HepG2 (cell line): ENCODE data around the gene IL1RAP. TPM values are rescaled to one million over a fixed set of nuclear protein-coding genes. Genes with fewer than 3 reads are reported as not detected.

Source experiments
- ATAC-seq: fragments of 200-7000 bp; cut with Tn5 transposase; 3 replicates; pipeline ENCODE4 v1.9.1; 2020; ENCODE audit warnings: mild to moderate bottlenecking, moderate library complexity
- BruUV-seq: library from RNA; stranded (reverse); fragments of 400-500 nt; replicated peaks from 2 replicates; lab custom pipeline; 2021; lab: Mats Ljungman, UMichigan
- CTCF ChIA-PET: fragments of 300-600 bp; formaldehyde crosslinking; extraction: SDS; loops from one replicate; lab custom pipeline; 2021; ENCODE audit warnings: low total read pairs, inconsistent platforms, low intra/inter-chr PET ratio; lab: Yijun Ruan, JAX
- POLR2A ChIA-PET: fragments of 350-600 bp; sonication (Branson Sonifier 250); formaldehyde crosslinking; loops from one replicate; lab custom pipeline; 2020; ENCODE audit warnings: antibody characterized with exemption, inconsistent platforms; lab: Yijun Ruan, JAX
- DNase-seq: peaks from one replicate; pipeline ENCODE4 v3.0.0-alpha.2; 2015; ENCODE audit warnings: low spot score
- FAIRE-seq: peaks from 3 replicates; lab custom pipeline; 2011; peaks lifted over from hg19 to GRCh38; lab: Jason Lieb, UNC
- H2AFZ ChIP-seq: one replicate; pipeline ENCODE4 v1.6.1; 2011; ENCODE audit warnings: low read length, inconsistent platforms
- H3K27ac ChIP-seq: fragments of 300-600 bp; 3 replicates; pipeline ENCODE4 v1.8.0; 2011; ENCODE audit warnings: mixed run types, mild to moderate bottlenecking, mixed read lengths, low read length, inconsistent platforms; ENCODE audit not compliant: insufficient read depth; ENCODE audit errors: extremely low read length
- H3K27me3 ChIP-seq, 2 experiments: fragments of 200-600 bp in 1 of 2; 2 replicates in 1 of 2; 3 replicates in 1 of 2; pipeline versions ENCODE4 v1.6.0 to v1.8.0; 2011; ENCODE audit warnings: low read length in 2 of 2, mild to moderate bottlenecking in 2 of 2, moderate library complexity in 2 of 2, inconsistent platforms in 1 of 2; ENCODE audit not compliant: insufficient read depth in 2 of 2, control insufficient read depth in 1 of 2
- H3K36me3 ChIP-seq, 2 experiments: fragments of 200-600 bp in 1 of 2; replicated peaks in 1 of 2; 2 replicates in 1 of 2; 3 replicates in 1 of 2; pipeline versions ENCODE4 v1.5.1 to v1.8.0; 2011; ENCODE audit warnings: low read length in 2 of 2, inconsistent platforms in 1 of 2; ENCODE audit not compliant: insufficient read depth in 2 of 2, control insufficient read depth in 1 of 2
- H3K4me1 ChIP-seq: 2 replicates; pipeline ENCODE4 v1.5.1; 2012; ENCODE audit warnings: low read length, inconsistent platforms; ENCODE audit not compliant: insufficient read depth
- H3K4me2 ChIP-seq: 2 replicates; pipeline ENCODE4 v1.6.0; 2011; ENCODE audit warnings: low read depth, low read length, inconsistent platforms
- H3K4me3 ChIP-seq, 3 experiments: fragments of 200-600 bp in 1 of 3; sonication (generic), shearing (Covaris generic) in 1 of 3; replicated peaks in 1 of 3; 2 replicates each; pipeline ENCODE4 v1.5.1; 2011 to 2016; ENCODE audit warnings: low read length in 3 of 3, inconsistent platforms in 2 of 3, low read depth in 2 of 3, mild to moderate bottlenecking in 2 of 3, control low read depth in 1 of 3, mixed read lengths in 1 of 3; ENCODE audit not compliant: insufficient read depth in 1 of 3
- H3K79me2 ChIP-seq: one replicate; pipeline ENCODE4 v1.6.1; 2011; ENCODE audit warnings: low read length, inconsistent platforms; ENCODE audit not compliant: insufficient read depth
- H3K9ac ChIP-seq: 2 replicates; pipeline ENCODE4 v1.6.0; 2011; ENCODE audit warnings: mild to moderate bottlenecking, low read depth, low read length, inconsistent platforms; ENCODE audit not compliant: insufficient read depth
- H3K9me3 ChIP-seq: 2 replicates; pipeline ENCODE4 v1.5.1; 2012; ENCODE audit warnings: mild to moderate bottlenecking, low read length
- H4K20me1 ChIP-seq: 2 replicates; pipeline ENCODE4 v1.6.0; 2011; ENCODE audit warnings: inconsistent platforms, mild to moderate bottlenecking, low read length, moderate library complexity; ENCODE audit not compliant: insufficient read depth
- ATF7 ChIP-seq, 2 experiments: fragments of 450-650 bp in 1 of 2; sonication (generic) in 1 of 2; formaldehyde crosslinking in 1 of 2; IDR thresholded peaks; 2 replicates each; pipeline versions ENCODE4 v1.4.0 to v1.6.1; 2016 to 2020; ENCODE audit warnings: antibody characterized with exemption in 1 of 2, mild to moderate bottlenecking in 1 of 2, missing genetic modification reagents in 1 of 2
- CREB1 ChIP-seq, 2 experiments: fragments of 450-650 bp in 1 of 2; IDR thresholded peaks; 2 replicates each; pipeline ENCODE4 v1.6.1; 2016 to 2017; ENCODE audit warnings: control low read depth in 1 of 2, mild to moderate bottlenecking in 1 of 2, missing compliant biosample characterization in 1 of 2, missing genetic modification characterization in 1 of 2
- CTCF ChIP-seq: sonication (generic); formaldehyde crosslinking; IDR thresholded peaks from 2 replicates; pipeline ENCODE4 v1.5.0; 2020; ENCODE audit warnings: mild to moderate bottlenecking, missing genetic modification reagents, moderate library complexity
- RERE ChIP-seq: IDR thresholded peaks from 2 replicates; pipeline ENCODE4 v1.6.1; 2016; ENCODE audit warnings: low read depth, missing genetic modification reagents, missing compliant biosample characterization
- ZNF34 ChIP-seq: sonication (generic); formaldehyde crosslinking; IDR thresholded peaks from 2 replicates; pipeline ENCODE4 v1.4.0; 2020; ENCODE audit warnings: mild to moderate bottlenecking, missing genetic modification reagents, borderline replicate concordance
- ZNF543 ChIP-seq: sonication (generic); formaldehyde crosslinking; IDR thresholded peaks from 2 replicates; pipeline ENCODE4 v1.4.0; 2020; ENCODE audit warnings: mild to moderate bottlenecking, missing genetic modification reagents
- ZNF547 ChIP-seq: sonication (generic); formaldehyde crosslinking; IDR thresholded peaks from 2 replicates; pipeline ENCODE4 v1.5.1; 2020; ENCODE audit warnings: mild to moderate bottlenecking, missing genetic modification reagents
- WGBS: methylation state at CpG from one replicate; pipeline ENCODE4 v1.1.6; 2017; ENCODE audit warnings: low lambda C conversion rate; 5-methylcytosine and 5-hydroxymethylcytosine counted together
- in situ Hi-C: cut with HindIII; loops from 2 replicates; pipeline ENCODE4 v1.10.0; 2017; ENCODE audit warnings: low pct_unique_long_range_greater_than_20kb; ENCODE audit not compliant: extremely low pct_ligation_motif_present
- intact Hi-C: fragments of 100-400 bp; cut with micrococcal nuclease; formaldehyde crosslinking; loops from one replicate; pipeline ENCODE4 v1.10.0; 2022; ENCODE audit not compliant: unreplicated experiment
- polyA plus RNA-seq, 8 experiments: library from polyadenylated mRNA; depleted of rRNA in 3 of 8; stranded (reverse) in 7 of 8; unstranded in 1 of 8; fragments of >200 nt; fragmentation: Illumina TruSeq in 4 of 8; extraction: Trizol in 4 of 8; gene quantifications; 2 replicates each; pipeline versions ENCODE4 v1.2.1 to v1.2.3, GENCODE V29; 2011 to 2016; ENCODE audit warnings: low read depth in 4 of 8, missing spikeins in 1 of 8, mixed read lengths in 1 of 8; ENCODE audit not compliant: insufficient read depth in 1 of 8
- total RNA-seq, 5 experiments: library from RNA; depleted of rRNA; stranded (reverse); fragments of >200 nt; fragmentation: Illumina TruSeq; extraction: Trizol; gene quantifications; 2 replicates each; pipeline ENCODE4 v1.2.3, GENCODE V29; 2016; ENCODE audit warnings: low read depth in 1 of 5
- TF ChIP-seq, protein P1 (sequence below), 2 experiments: IDR thresholded peaks; 2 replicates each; pipeline ENCODE4 v1.6.1; 2011 to 2012; ENCODE audit warnings: low read length in 2 of 2, borderline replicate concordance in 1 of 2, low read depth in 1 of 2, mild to moderate bottlenecking in 1 of 2, moderate library complexity in 1 of 2

Gene IL1RAP
- total and polyA plus RNA-seq, 2 of the 13 experiments (the other 11 are each of a cell fraction or from before 2014, with no cell fraction given): 18.3 to 54.9 TPM

DNA sequence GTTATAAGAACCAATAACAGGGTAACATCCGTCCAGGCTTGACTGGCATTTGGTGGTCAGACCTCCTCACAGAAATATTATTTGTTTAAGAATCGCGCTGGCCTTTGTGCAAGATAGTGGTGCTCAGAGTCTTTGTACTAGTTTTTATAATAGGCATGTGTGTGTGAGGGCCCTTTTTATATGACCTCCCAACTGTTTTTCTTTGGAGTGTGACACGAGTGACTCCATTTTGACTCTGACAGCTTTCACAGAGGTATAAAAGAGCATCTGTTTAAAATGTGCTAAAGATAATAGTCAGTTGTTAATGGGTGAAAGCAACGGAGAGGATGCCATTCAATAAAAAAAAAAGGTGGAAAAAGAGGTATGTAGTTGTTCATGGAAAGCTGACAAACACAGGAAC lies 110.4 kb downstream of the IL1RAP start (continued):
- TF ChIP-seq CTCF (CRISPR knock-in tag): no peak
- TF ChIP-seq ZNF543: no peak
- no peak for TF ChIP-seq RERE (CRISPR knock-in tag)
- TF ChIP-seq, all 625 proteins: peak for 0

DNA sequence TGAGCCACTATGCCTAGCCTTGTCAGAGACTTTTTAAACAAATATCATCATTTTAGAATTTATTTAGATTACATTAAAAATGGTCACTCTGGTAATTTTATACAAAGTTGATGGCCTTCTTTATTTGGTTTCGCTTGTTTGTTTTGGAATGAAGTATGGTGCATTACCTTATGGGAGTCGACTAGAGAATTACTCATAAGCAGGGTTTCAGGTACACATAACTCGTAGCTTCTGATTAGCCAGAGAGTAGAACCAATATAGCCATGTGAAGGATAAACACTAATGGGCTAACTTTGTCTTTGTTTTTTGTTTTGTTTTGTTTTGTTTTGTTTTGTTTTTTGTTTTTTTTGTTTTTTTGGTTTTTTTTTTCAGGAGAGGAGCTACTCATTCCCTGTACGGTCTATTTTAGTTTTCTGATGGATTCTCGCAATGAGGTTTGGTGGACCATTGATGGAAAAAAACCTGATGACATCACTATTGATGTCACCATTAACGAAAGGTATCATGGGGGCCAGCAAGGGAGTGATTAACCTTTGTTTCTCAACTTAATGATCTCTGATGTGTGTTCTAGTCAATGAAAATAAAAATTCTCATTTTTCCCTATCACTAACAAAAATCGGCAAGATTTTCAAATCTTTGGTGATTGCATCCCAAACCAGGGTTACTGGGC lies 113.2 kb downstream of the IL1RAP start:
- in situ Hi-C loops: no loop called here
- H3K9me3 ChIP-seq: no peaks in the 10 kb centered on the region
- TF ChIP-seq, protein P1, sequence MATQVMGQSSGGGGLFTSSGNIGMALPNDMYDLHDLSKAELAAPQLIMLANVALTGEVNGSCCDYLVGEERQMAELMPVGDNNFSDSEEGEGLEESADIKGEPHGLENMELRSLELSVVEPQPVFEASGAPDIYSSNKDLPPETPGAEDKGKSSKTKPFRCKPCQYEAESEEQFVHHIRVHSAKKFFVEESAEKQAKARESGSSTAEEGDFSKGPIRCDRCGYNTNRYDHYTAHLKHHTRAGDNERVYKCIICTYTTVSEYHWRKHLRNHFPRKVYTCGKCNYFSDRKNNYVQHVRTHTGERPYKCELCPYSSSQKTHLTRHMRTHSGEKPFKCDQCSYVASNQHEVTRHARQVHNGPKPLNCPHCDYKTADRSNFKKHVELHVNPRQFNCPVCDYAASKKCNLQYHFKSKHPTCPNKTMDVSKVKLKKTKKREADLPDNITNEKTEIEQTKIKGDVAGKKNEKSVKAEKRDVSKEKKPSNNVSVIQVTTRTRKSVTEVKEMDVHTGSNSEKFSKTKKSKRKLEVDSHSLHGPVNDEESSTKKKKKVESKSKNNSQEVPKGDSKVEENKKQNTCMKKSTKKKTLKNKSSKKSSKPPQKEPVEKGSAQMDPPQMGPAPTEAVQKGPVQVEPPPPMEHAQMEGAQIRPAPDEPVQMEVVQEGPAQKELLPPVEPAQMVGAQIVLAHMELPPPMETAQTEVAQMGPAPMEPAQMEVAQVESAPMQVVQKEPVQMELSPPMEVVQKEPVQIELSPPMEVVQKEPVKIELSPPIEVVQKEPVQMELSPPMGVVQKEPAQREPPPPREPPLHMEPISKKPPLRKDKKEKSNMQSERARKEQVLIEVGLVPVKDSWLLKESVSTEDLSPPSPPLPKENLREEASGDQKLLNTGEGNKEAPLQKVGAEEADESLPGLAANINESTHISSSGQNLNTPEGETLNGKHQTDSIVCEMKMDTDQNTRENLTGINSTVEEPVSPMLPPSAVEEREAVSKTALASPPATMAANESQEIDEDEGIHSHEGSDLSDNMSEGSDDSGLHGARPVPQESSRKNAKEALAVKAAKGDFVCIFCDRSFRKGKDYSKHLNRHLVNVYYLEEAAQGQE (IDR thresholded peaks at IDR 0.05; ENCODE audit: borderline replicate concordance in 1 of 2, low read depth in 1 of 2, low read length in 2 of 2): no peak
- peak; percentile 73 for TF ChIP-seq CREB1 (IDR thresholded peaks at IDR 0.05)
- TF ChIP-seq CREB1 (CRISPR knock-in tag; IDR thresholded peaks at IDR 0.05): no peak
- peak; percentile 83 for TF ChIP-seq ATF7 (IDR thresholded peaks at IDR 0.05)
- no peak for TF ChIP-seq ATF7 (CRISPR knock-in tag; IDR thresholded peaks at IDR 0.05)
- TF ChIP-seq ZNF34 (CRISPR knock-in tag): no peak
- no peak for TF ChIP-seq ZNF547 (CRISPR knock-in tag)
- TF ChIP-seq, all 625 proteins: peak for 2
- no peak for FAIRE-seq
- no peak overlapping the region for H3K9ac ChIP-seq
- WGBS: 91% methylated on average over 7 of the region's 7 CpGs
- no peak overlapping the region for H3K27ac ChIP-seq
- H2AFZ ChIP-seq: no peak overlapping the region
- peaks cover 4 to 50% of the 10 kb centered on the region in 2 experiments; a peak in 3 of 5 replicates for H3K36me3 ChIP-seq
- intact Hi-C loops: no loop called here
- no TSS peak for BruUV-seq
- ChIA-PET CTCF (no interaction called here), POLR2A (no interaction called here)
- no peak overlapping the region for H3K4me2 ChIP-seq
- H3K4me3 ChIP-seq: no peak overlapping the region
- H3K27me3 ChIP-seq: no peaks in the 10 kb centered on the region; a peak in 1 of 5 replicates
- DNase-seq: no peak
- H3K79me2 ChIP-seq: no peaks in the 10 kb centered on the region
- ATAC-seq: no peak
- H4K20me1 ChIP-seq: no peaks in the 10 kb centered on the region
- H3K4me1 ChIP-seq: no peaks in the 10 kb centered on the region
